ENCODE results near the gene FLRT2.

Gene FLRT2

DNA sequence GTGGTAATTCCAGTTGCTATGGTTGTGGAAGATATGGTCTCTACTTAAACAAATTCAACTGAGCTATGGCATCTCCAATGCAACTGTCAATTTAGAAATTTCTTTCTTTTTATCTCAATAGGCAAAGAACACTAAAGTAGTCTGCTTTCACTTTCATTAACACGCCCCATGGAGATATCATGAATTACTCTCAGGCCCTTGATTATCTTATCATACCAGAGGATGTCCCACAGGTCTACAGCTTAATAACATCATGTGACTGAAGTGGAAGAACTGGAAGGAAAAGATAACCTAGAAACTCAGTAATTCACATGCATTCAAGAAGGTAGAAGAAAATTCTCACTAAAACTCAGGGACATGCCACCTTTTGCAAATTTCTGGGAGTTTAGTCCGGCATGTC is 114.3 kb downstream of the FLRT2 start:
- DNase-seq, result no peak
- H3K36me3 ChIP-seq, result no peaks in the 10 kb centered on the region
- no peaks in the 10 kb centered on the region for H3K9me3 ChIP-seq (ENCODE audit: severe bottlenecking)

DNA sequence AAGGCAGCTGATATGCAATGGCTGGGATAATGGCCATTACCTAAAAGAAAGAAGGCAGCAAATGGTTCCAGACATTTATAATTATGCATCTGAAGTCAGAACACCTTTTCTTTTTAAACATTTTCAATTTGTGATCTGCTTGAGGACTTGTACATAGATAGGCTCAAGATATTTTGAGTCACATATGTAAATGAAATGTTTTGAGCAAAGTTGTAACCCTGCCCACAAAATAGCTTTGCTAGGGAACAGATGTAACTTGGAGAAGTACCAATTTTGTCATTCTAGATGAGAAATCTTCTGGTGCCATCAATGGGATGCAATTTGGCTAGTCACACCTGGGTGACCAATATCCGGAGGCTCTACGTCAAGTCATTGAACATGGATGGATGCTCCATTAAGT is 123.1 kb downstream of the FLRT2 start:
- H3K27me3 ChIP-seq (ENCODE audit: insufficient read depth, low read depth, severe bottlenecking), result no peaks in the 10 kb centered on the region
- TF ChIP-seq, protein P1, sequence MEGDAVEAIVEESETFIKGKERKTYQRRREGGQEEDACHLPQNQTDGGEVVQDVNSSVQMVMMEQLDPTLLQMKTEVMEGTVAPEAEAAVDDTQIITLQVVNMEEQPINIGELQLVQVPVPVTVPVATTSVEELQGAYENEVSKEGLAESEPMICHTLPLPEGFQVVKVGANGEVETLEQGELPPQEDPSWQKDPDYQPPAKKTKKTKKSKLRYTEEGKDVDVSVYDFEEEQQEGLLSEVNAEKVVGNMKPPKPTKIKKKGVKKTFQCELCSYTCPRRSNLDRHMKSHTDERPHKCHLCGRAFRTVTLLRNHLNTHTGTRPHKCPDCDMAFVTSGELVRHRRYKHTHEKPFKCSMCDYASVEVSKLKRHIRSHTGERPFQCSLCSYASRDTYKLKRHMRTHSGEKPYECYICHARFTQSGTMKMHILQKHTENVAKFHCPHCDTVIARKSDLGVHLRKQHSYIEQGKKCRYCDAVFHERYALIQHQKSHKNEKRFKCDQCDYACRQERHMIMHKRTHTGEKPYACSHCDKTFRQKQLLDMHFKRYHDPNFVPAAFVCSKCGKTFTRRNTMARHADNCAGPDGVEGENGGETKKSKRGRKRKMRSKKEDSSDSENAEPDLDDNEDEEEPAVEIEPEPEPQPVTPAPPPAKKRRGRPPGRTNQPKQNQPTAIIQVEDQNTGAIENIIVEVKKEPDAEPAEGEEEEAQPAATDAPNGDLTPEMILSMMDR (IDR thresholded peaks at IDR 0.05; ENCODE audit: low read depth, low read length), result no peak
- H3K9me3 ChIP-seq (ENCODE audit: severe bottlenecking), result no peaks in the 10 kb centered on the region
- H3K4me3 ChIP-seq (ENCODE audit: low read depth, low read length), result no peak overlapping the region
- no peaks in the 10 kb centered on the region for H3K36me3 ChIP-seq
- no peak for DNase-seq
- H3K27ac ChIP-seq, result no peak overlapping the region

More for the DNA sequence above, 114.3 kb downstream of the FLRT2 start:
- Histone ChIP-seq H3K4me3 (ENCODE audit: low read depth, low read length) (no peak overlapping the region), H3K27ac (no peak overlapping the region), H3K27me3 (ENCODE audit: insufficient read depth, low read depth, severe bottlenecking) (no peaks in the 10 kb centered on the region)
- TF ChIP-seq, protein P1 (IDR thresholded peaks at IDR 0.05; ENCODE audit: low read depth, low read length), result no peak

DNA sequence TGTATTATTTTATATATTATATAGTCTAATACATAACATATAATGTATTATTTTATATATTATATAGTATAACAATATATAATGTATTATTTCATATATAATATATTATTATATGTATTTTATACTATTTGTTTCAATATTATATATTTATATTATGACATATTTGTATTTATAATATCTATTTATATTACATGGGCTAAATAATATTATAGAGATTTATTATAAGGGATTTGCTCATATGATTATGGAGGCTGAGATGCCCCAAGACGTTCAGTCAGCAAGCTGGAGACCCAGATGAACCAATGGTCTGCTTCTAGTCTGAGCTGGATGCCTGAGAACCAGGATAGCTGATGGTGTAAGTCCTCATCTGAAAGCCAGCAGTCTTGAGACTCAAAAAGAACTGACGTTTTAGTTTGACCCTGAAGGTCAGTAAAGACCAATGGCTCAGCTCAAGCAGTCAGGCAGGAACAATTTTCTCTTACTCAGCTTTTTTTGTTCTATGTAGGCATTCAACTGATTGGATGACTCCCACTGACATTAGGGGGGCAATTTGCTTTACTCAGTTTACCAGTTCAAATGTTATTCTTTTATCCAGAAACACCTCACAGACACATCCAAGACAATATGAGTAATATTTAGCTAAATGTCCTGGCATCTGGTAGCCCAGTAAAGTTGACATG is 130.4 kb downstream of the FLRT2 start:
- no peaks in the 10 kb centered on the region for H3K27me3 ChIP-seq (ENCODE audit: insufficient read depth, low read depth, severe bottlenecking)
- no peak for DNase-seq
- TF ChIP-seq, protein P1 (IDR thresholded peaks at IDR 0.05; ENCODE audit: low read depth, low read length), result no peak
- no peak overlapping the region for H3K4me3 ChIP-seq (ENCODE audit: low read depth, low read length)
- H3K27ac ChIP-seq, result no peak overlapping the region
- no peaks in the 10 kb centered on the region for H3K36me3 ChIP-seq
- H3K9me3 ChIP-seq (ENCODE audit: severe bottlenecking), result no peaks in the 10 kb centered on the region

DNA sequence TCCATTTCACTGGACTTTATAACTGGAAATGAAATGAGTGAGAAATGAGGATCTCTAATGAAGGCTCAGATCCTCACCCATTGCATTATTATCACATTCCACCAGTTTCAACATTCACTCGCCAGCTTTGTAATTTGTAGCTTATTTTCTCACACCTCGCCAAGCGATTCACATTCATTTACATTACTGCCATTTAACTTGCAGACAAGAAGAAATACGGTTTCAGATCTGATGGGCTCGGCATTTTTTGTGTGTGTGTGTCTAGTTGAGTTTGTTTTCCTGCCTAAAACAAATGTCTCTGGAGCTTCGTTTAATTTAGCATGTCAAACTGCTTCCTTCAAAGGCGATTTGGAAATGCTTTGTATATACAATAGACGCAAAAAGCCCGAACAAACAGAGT is 132.2 kb downstream of the FLRT2 start:
- no peaks in the 10 kb centered on the region for H3K36me3 ChIP-seq
- TF ChIP-seq, protein P1 (IDR thresholded peaks at IDR 0.05; ENCODE audit: low read depth, low read length), result no peak
- no peak overlapping the region for H3K27ac ChIP-seq
- no peaks in the 10 kb centered on the region for H3K9me3 ChIP-seq (ENCODE audit: severe bottlenecking)
- H3K4me3 ChIP-seq (ENCODE audit: low read depth, low read length), result no peak overlapping the region
- H3K27me3 ChIP-seq (ENCODE audit: insufficient read depth, low read depth, severe bottlenecking), result no peaks in the 10 kb centered on the region
- DNase-seq, result no peak

DNA sequence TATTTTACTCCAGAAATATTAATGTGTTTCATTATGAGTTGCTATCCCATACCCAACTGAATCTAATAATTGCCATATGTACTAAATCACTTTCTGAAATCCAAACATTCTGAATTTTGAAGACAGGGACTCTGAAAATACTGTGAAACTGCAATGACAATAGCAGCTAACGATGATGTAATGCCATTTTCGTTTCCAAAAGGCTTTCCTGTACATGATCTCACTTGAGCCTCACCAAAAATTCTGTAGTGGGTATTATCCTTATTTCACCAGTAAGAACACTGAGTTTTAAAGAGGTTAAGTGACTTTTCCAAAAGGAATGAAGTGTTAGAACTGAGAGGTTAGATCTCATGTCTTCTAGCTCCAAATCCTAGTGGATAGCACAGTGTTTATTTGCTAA is 133.3 kb downstream of the FLRT2 start:
- Histone ChIP-seq H3K36me3 (no peaks in the 10 kb centered on the region), H3K27me3 (ENCODE audit: insufficient read depth, low read depth, severe bottlenecking) (no peaks in the 10 kb centered on the region), H3K27ac (no peak overlapping the region), H3K4me3 (ENCODE audit: low read depth, low read length) (no peak overlapping the region), H3K9me3 (ENCODE audit: severe bottlenecking) (no peaks in the 10 kb centered on the region)
- TF ChIP-seq, protein P1 (IDR thresholded peaks at IDR 0.05; ENCODE audit: low read depth, low read length), result no peak
- DNase-seq, result no peak

DNA sequence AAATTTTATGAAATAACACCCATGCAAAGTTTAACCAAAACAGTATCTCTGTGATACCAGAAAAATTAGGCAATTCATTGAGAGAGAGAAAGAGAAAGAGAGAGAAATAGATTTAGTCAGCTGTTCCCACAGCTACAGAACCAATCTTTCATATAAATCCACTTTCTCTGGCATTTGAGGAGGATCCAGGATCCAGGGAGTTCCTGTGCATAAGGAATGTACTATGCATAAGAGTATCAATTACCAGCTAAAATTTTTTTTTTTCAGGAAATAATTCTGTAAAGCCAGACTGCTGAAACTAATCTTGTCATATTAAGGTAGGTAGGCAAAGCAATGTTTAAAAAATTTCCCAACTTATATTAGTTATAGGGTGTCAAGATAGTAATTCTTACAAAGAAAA is 133.7 kb downstream of the FLRT2 start:
- Histone ChIP-seq H3K9me3 (ENCODE audit: severe bottlenecking) (no peaks in the 10 kb centered on the region), H3K4me3 (ENCODE audit: low read depth, low read length) (no peak overlapping the region), H3K27ac (no peak overlapping the region), H3K27me3 (ENCODE audit: insufficient read depth, low read depth, severe bottlenecking) (no peaks in the 10 kb centered on the region), H3K36me3 (no peaks in the 10 kb centered on the region)
- no peak for DNase-seq
- TF ChIP-seq, protein P1 (IDR thresholded peaks at IDR 0.05; ENCODE audit: low read depth, low read length), result no peak
